Mucosa of descending colon (tissue), 3 donors: ENCODE measurements around the gene LRR1. TPM values are rescaled to one million over a fixed set of nuclear protein-coding genes. Genes with fewer than 3 reads are reported as not detected.

Source experiments
- ATAC-seq: fragments of 200-7000 bp; cut with Tn5 transposase; one replicate; pipeline ENCODE4 v1.9.1; 2020; ENCODE audit warnings: mild to moderate bottlenecking, moderate library complexity
- DNase-seq, 3 donors: peaks; one replicate each; pipeline ENCODE4 v3.0.0-alpha.2; 2020
- H3K36me3 ChIP-seq: fragments of 200-600 bp; one replicate; pipeline ENCODE4 v1.8.0; 2021; ENCODE audit warnings: low read depth, mild to moderate bottlenecking
- H3K4me1 ChIP-seq: fragments of 200-600 bp; one replicate; pipeline ENCODE4 v1.8.0; 2021; ENCODE audit warnings: low read depth, mild to moderate bottlenecking
- H3K4me3 ChIP-seq: fragments of 200-600 bp; one replicate; pipeline ENCODE4 v1.8.0; 2021; ENCODE audit warnings: mild to moderate bottlenecking
- H3K9me3 ChIP-seq: fragments of 200-600 bp; one replicate; pipeline ENCODE4 v1.8.0; 2021; ENCODE audit warnings: mild to moderate bottlenecking
- intact Hi-C, 2 donors: fragments of 100-400 bp; cut with DNase I in 1 of 2; cut with micrococcal nuclease in 1 of 2; formaldehyde crosslinking; loops; one replicate each; pipeline versions ENCODE4 v1.11.0 to v1.11.1; 2022; cut with DNase I, micrococcal nuclease
- total RNA-seq, 3 donors: library from RNA; stranded (reverse); fragmentation: NEBNext Ultra II Directional in 2 of 3; extraction: Animal tissue kit (Norgen Biotek cat#: 25700) in 2 of 3; gene quantifications; one replicate each; pipeline versions ENCODE4 v1.2.1 to v1.2.4, GENCODE V29; 2021 to 2023
- TF ChIP-seq, protein P1 (sequence below): fragments of 200-600 bp; IDR thresholded peaks from one replicate; pipeline ENCODE4 v1.8.0; 2022; ENCODE audit warnings: antibody characterized with exemption, mild to moderate bottlenecking
- donor health status: DM: no; HTN: no; CAD: no; lungs with moderate emphysema.
- donor health status: DM: no; HTN: no; CAD: no.
- donor health status: DM: no; HTN: yes; CAD: no.

LRR1 gene
- total RNA-seq, 3 donors from 2014 or later = 15.3 to 19.7 (median 17.5) TPM

GRCh38 chr14:49637534-49638078 lies 38.9 kb downstream of the LRR1 start:
- TF ChIP-seq, protein P1, sequence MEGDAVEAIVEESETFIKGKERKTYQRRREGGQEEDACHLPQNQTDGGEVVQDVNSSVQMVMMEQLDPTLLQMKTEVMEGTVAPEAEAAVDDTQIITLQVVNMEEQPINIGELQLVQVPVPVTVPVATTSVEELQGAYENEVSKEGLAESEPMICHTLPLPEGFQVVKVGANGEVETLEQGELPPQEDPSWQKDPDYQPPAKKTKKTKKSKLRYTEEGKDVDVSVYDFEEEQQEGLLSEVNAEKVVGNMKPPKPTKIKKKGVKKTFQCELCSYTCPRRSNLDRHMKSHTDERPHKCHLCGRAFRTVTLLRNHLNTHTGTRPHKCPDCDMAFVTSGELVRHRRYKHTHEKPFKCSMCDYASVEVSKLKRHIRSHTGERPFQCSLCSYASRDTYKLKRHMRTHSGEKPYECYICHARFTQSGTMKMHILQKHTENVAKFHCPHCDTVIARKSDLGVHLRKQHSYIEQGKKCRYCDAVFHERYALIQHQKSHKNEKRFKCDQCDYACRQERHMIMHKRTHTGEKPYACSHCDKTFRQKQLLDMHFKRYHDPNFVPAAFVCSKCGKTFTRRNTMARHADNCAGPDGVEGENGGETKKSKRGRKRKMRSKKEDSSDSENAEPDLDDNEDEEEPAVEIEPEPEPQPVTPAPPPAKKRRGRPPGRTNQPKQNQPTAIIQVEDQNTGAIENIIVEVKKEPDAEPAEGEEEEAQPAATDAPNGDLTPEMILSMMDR = no peak
- H3K36me3 ChIP-seq = no peaks in the 10 kb centered on the region
- DNase-seq (no peak), ATAC-seq (no peak)
- no peak overlapping the region for H3K4me3 ChIP-seq
- H3K9me3 ChIP-seq = no peaks in the 10 kb centered on the region
- H3K4me1 ChIP-seq = peaks cover 28% of the 10 kb centered on the region
- intact Hi-C loops = loop anchor here in 1 of 2 donors (10.0 kb wide), 1 partner anchor 127 kb away; the partner anchor contains the start of gene KLHDC2

- intact Hi-C loops = no loop called here
- Histone ChIP-seq H3K4me1 (peaks cover 34% of the 10 kb centered on the region), H3K36me3 (no peaks in the 10 kb centered on the region), H3K4me3 (no peak overlapping the region), H3K9me3 (no peaks in the 10 kb centered on the region)
- DNase-seq (no peak), ATAC-seq (no peak)
- TF ChIP-seq, protein P1 = no peak
These were observed 42.0 kb downstream of the LRR1 start for GRCh38 chr14:49640540-49641417.

- ATAC-seq (peak; percentile 99), DNase-seq (peak; percentile 62 to 81 (median 63))
- H3K4me1 ChIP-seq = peaks cover 31% of the 10 kb centered on the region
- TF ChIP-seq, protein P1 = no peak
- H3K36me3 ChIP-seq = no peaks in the 10 kb centered on the region
- no peak overlapping the region for H3K4me3 ChIP-seq
- intact Hi-C loops = no loop called here
- H3K9me3 ChIP-seq = no peaks in the 10 kb centered on the region
These were observed 43.0 kb downstream of the LRR1 start for GRCh38 chr14:49641697-49642129.

GRCh38 chr14:49642163-49642562 lies 43.4 kb downstream of the LRR1 start:
- H3K4me3 ChIP-seq = no peak overlapping the region
- H3K9me3 ChIP-seq = no peaks in the 10 kb centered on the region
- TF ChIP-seq, protein P1 = no peak
- ATAC-seq (no peak), DNase-seq (no peak)
- H3K4me1 ChIP-seq = peaks cover 31% of the 10 kb centered on the region
- H3K36me3 ChIP-seq = no peaks in the 10 kb centered on the region
- intact Hi-C loops = no loop called here

GRCh38 chr14:49653508-49653907 lies 54.8 kb downstream of the LRR1 start:
- peaks cover 10% of the 10 kb centered on the region for H3K4me1 ChIP-seq
- no peaks in the 10 kb centered on the region for H3K9me3 ChIP-seq
- TF ChIP-seq, protein P1 = no peak
- H3K36me3 ChIP-seq = no peaks in the 10 kb centered on the region
- ATAC-seq (no peak), DNase-seq (no peak)
- intact Hi-C loops = no loop called here
- no peak overlapping the region for H3K4me3 ChIP-seq
